NCI-H2227 (cell line): Measurements from ENCODE around the gene B3GALT5.

Experiments
- DNase-seq: peaks from one replicate; lab custom pipeline; 2025; ENCODE audit not compliant: unreplicated experiment; lab: John Stamatoyannopoulos, UW

Gene B3GALT5

GRCh38 chr21:39602793-39603192 is 9.9 kb upstream of the B3GALT5 start:
- no peak for DNase-seq

GRCh38 chr21:39604951-39605350 is 7.8 kb upstream of the B3GALT5 start:
- no peak for DNase-seq

DNA sequence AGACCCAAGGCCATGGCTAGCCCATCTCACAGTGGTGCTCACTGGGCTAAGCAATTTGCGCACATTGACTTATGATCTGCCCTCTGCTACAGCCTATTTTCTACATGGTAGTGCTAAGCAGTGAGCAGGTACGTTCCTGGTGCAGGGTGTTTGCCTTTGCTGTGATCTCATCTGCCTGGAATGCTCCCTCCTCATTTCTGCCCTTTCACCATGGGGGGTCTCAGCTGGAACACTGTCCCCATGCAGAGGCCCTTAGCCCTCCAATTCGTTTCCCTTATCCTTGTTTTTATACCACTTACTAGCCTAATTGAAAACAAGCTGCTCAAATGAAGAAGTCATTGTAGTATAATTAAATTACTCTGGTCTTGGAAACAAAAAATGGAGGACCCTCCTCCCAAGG is 2.0 kb upstream of the B3GALT5 start:
- no peak for DNase-seq

DNA sequence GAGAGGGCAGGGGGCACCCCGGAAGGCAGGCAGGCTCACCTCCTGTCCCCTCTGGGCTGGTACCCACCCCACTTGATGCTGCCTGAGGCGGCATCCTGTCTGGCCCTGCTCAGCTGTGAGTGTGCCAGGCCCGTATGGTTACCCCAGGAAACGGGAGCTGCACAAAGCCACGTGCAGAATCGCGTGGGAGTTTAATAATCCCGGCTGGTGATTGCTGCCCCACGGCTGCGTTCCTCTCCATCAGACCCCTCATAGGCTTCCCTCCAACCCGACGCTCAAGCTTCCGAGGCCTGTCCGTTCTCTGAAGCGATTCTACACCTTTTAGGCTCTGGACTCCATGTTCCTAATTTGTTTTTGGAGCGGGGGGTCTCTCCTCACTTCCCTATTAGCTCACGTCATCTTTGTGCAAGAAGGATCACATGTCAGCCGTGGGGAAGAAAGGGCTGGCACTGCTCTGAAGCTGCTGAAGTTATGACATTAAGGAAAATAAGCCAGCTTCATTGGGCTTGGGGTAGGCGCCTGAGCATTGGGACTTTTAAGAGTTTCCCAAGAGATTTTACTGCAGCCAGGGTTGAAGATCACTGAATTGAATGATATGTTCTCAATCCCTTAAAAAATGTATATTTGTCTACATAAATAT is 1.1 kb upstream of the B3GALT5 start:
- no peak for DNase-seq

GRCh38 chr21:39613041-39613934 is 548 bp downstream of the B3GALT5 start:
- peak; percentile 31 for DNase-seq

DNA sequence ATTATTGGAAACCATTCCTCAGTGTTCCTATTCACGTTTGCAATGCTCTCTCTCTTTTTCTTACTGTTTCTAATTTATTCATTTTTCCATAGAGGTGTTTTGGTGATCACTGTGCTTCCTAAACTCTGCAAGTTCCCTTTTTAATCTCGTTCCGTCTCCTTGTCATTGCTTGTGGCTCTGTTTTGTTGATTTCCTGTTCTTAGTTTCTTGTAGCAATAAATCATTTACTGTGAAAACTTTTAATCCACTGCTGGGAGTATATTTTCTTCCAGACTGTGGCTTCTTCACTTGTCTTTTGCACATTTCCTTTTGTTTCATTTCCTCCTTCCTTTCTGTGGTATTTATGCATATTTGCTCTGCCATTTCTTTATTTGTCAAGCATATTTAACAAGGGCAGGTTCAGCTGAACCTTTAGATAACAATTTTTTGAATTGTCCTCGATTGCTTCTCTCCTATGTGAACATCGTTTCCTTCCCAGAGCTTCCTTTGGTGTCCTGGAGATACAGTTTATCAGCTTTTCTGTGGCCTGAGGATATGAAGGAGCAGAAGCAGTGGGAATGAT is 3.6 kb downstream of the B3GALT5 start:
- DNase-seq: no peak

DNA sequence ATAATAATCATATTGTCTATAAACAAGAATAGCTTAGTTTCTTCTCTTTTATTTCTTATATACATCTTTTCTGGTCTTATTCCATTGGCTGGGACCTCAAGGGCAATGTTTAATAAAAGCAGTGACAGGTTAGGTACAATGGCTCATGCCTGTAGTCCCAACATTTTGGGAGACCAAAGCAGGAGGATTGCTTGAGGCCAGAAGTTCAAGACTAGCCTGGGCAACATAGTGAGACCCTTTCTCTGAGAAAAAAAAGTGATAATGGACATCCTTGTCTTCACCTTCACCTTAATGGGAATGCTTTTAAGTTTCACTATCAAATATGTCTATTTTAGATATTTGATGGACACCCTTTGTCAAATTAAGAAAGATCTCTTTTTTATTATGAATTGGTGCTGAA is 8.1 kb downstream of the B3GALT5 start:
- no peak for DNase-seq

GRCh38 chr21:39625211-39625895 is 12.6 kb downstream of the B3GALT5 start:
- DNase-seq: no peak

DNA sequence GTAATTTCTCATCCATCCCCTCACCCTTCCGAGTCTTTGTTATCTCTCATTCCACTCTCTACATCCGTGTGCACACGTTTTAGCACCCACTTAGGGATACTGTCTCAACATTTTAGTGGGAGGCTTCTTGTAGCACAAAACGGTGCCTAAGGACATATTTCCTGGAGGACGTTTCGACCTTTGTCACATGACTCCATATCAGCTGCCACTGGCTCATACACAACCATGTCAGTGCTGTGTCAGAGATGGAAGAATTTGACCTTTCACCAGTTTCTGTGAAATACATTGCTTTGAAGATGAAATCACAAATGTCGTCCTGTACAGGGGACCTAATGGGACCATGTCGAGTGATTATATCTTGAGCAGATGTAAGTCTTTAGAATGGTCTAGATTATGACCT is 15.6 kb downstream of the B3GALT5 start:
- no peak for DNase-seq

- DNase-seq: no peak
These were observed 17.5 kb downstream of the B3GALT5 start for GRCh38 chr21:39630191-39630591.

- no peak for DNase-seq
These were observed 18.1 kb downstream of the B3GALT5 start for GRCh38 chr21:39630827-39631226.

GRCh38 chr21:39631842-39632562 is 19.3 kb downstream of the B3GALT5 start:
- no peak for DNase-seq

DNA sequence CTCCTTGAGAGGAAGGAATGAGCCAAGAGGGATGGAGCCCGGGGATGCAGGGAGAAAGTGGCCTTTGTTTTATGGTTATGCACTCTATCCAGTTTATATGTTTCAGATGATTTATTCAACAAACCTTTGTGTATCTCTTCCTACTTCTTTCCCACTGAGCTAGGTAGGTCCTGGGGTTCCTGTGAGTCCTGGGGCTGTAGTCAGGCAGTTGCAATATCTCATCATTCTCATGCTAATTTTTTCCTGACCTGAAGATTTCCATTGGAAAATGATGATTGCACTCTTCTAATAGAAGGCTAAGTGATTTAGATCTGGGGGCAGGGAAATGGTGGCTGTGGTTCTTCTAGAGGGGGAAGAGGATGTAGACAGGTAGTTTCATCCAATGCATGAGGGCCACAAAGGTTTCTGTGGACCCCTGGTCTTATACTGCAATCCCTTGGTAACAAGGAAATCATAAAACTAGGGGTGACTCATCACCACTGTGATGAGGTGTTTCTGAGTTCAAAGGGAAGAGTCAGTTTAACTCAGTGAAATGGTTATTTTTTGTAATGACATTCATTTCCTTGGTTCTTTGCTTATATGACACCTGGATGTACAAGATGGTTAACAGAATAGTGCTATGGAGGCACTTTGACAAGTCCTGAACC is 20.2 kb downstream of the B3GALT5 start:
- no peak for DNase-seq

GRCh38 chr21:39633770-39634181 is 21.0 kb downstream of the B3GALT5 start:
- DNase-seq: no peak

GRCh38 chr21:39634507-39634906 is 21.8 kb downstream of the B3GALT5 start:
- no peak for DNase-seq

GRCh38 chr21:39637197-39637970 is 24.6 kb downstream of the B3GALT5 start:
- DNase-seq: no peak

- no peak for DNase-seq
These were observed 25.2 kb downstream of the B3GALT5 start for GRCh38 chr21:39637971-39638240.

DNA sequence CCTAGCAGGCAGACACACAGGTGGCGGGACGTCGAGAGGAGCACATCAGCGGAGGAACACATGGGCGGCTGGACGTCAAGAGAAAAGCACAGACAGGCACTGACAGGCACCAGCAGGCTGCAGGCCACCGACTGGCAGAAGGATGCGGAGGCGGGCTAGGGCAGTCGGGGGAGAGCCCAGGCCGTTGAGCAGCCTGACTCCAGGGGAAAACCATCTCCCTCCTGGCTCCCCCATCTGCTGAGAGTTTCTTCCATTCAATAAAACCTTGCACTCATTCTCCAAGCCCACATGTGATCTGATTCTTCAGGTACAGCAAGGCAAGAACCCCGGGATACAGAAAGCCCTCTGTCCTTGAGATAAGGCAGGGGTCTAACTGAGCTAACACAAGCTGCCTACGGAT is 25.5 kb downstream of the B3GALT5 start:
- DNase-seq: no peak

- DNase-seq: no peak
These were observed 28.0 kb downstream of the B3GALT5 start for GRCh38 chr21:39640754-39641153.
